Hepatocyte (in vitro differentiated cells): ENCODE measurements around the gene ASB6. TPM values are rescaled to one million over a fixed set of nuclear protein-coding genes. Genes with fewer than 3 reads are reported as not detected.
A peak's percentile ranks its signal among the peaks of the same experiment; 100 is the strongest.

Experiments used
- DNase-seq: peaks from one replicate; pipeline ENCODE4 v3.0.0-alpha.2; 2016; ENCODE audit warnings: low spot score
- H2AFZ ChIP-seq: fragments of 200-600 bp; sonication (generic); 2 replicates; pipeline ENCODE4 v1.6.0; 2016; ENCODE audit warnings: antibody characterized with exemption, mild to moderate bottlenecking
- H3K27ac ChIP-seq: fragments of 200-600 bp; sonication (generic); 2 replicates; pipeline ENCODE4 v1.5.1; 2016; ENCODE audit warnings: mild to moderate bottlenecking
- H3K27me3 ChIP-seq: fragments of 200-600 bp; sonication (generic); 2 replicates; pipeline ENCODE4 v1.6.1; 2016
- H3K36me3 ChIP-seq: fragments of 200-600 bp; sonication (generic); replicated peaks from 2 replicates; pipeline ENCODE4 v1.5.1; 2016; ENCODE audit warnings: low read depth; ENCODE audit not compliant: insufficient read depth
- H3K4me1 ChIP-seq: fragments of 200-600 bp; sonication (generic); 2 replicates; pipeline ENCODE4 v1.5.1; 2016; ENCODE audit warnings: mild to moderate bottlenecking, moderate library complexity; ENCODE audit not compliant: insufficient read depth
- H3K4me2 ChIP-seq: fragments of 200-600 bp; sonication (generic); 2 replicates; pipeline ENCODE4 v1.6.0; 2016
- H3K4me3 ChIP-seq: fragments of 200-600 bp; sonication (generic); 2 replicates; pipeline ENCODE4 v1.5.1; 2016; ENCODE audit warnings: mild to moderate bottlenecking
- H3K79me2 ChIP-seq: fragments of 200-600 bp; sonication (generic); 2 replicates; pipeline ENCODE4 v1.6.0; 2017; ENCODE audit warnings: mild to moderate bottlenecking
- H3K9me2 ChIP-seq: fragments of 200-600 bp; sonication (generic); replicated peaks from 2 replicates; pipeline ENCODE4 v1.6.0; 2017; ENCODE audit warnings: mild to moderate bottlenecking; ENCODE audit not compliant: insufficient read depth
- H3K9me3 ChIP-seq: fragments of 200-600 bp; sonication (generic); 2 replicates; pipeline ENCODE4 v1.5.1; 2016; ENCODE audit warnings: low read depth, mild to moderate bottlenecking
- H4K20me1 ChIP-seq: fragments of 200-600 bp; sonication (generic); 2 replicates; pipeline ENCODE4 v1.6.0; 2016; ENCODE audit warnings: mild to moderate bottlenecking; ENCODE audit not compliant: insufficient read depth, poor library complexity, severe bottlenecking
- EZH2 ChIP-seq: fragments of 200-600 bp; sonication (generic); IDR thresholded peaks from 2 replicates; pipeline ENCODE4 v1.6.1; 2016; ENCODE audit warnings: antibody characterized with exemption, mild to moderate bottlenecking, borderline replicate concordance
- EZH2phosphoT487 ChIP-seq: fragments of 200-600 bp; sonication (generic); IDR thresholded peaks from one replicate; pipeline ENCODE4 v1.6.1; 2018; ENCODE audit warnings: antibody characterized with exemption, mild to moderate bottlenecking, low read depth, moderate library complexity; ENCODE audit not compliant: unreplicated experiment, severe bottlenecking
- WGBS: methylation state at CpG from one replicate; pipeline ENCODE4 v1.1.6; 2016; ENCODE audit warnings: low lambda C conversion rate; ENCODE audit errors: missing lambda C conversion rate; 5-methylcytosine and 5-hydroxymethylcytosine counted together
- polyA plus RNA-seq: library from polyadenylated mRNA; unstranded; fragments of >200 nt; fragmentation: Nextera tagmentation; extraction: Ambion mirVana; gene quantifications from 2 replicates; pipeline ENCODE4 v1.2.1, GENCODE V29; 2016
- total RNA-seq: library from RNA; depleted of rRNA; stranded (reverse); fragments of >200 nt; gene quantifications from 2 replicates; pipeline ENCODE4 v1.2.3, GENCODE V29; 2014
- TF ChIP-seq, protein P1 (sequence below): fragments of 200-600 bp; sonication (generic); IDR thresholded peaks from 2 replicates; pipeline ENCODE4 v1.5.1; 2016; ENCODE audit warnings: antibody characterized with exemption, mild to moderate bottlenecking; ENCODE audit not compliant: poor library complexity

Gene ASB6
- total and polyA plus RNA-seq, 2 experiments from 2014 or later = 14.2 to 15.5 TPM

DNA sequence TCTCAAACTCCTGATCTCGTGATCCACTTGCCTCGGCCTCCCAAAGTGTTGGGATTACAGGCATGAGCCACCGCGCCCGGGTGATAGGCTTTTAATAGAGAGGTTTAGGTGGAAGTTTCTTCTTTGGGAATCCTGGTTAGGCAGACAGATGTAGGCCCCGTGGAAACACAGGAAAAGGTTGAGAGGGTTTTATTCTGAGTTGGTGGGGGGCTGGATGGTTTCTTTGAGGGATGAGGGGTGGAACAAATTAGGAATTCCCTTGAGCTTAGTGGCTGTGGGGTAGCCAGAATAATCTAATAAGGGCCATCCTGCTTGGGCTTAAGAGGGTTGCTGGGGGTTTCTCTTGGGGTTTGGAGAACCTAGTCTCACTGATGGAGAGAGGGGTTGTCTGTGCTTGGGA, 51.5 kb downstream of the ASB6 start:
- no peaks in the 10 kb centered on the region for H3K36me3 ChIP-seq
- no peak overlapping the region for H3K27ac ChIP-seq
- H3K4me2 ChIP-seq = no peak overlapping the region
- no peaks in the 10 kb centered on the region for H3K9me2 ChIP-seq
- WGBS = 88% methylated on average over 6 of the region's 6 CpGs
- H3K79me2 ChIP-seq = no peaks in the 10 kb centered on the region
- H3K4me3 ChIP-seq = no peak overlapping the region
- no peaks in the 10 kb centered on the region for H3K27me3 ChIP-seq
- H4K20me1 ChIP-seq = no peaks in the 10 kb centered on the region
- H2AFZ ChIP-seq = no peak overlapping the region
- peaks cover 10% of the 10 kb centered on the region for H3K4me1 ChIP-seq
- no peak for DNase-seq
- TF ChIP-seq, protein P1, sequence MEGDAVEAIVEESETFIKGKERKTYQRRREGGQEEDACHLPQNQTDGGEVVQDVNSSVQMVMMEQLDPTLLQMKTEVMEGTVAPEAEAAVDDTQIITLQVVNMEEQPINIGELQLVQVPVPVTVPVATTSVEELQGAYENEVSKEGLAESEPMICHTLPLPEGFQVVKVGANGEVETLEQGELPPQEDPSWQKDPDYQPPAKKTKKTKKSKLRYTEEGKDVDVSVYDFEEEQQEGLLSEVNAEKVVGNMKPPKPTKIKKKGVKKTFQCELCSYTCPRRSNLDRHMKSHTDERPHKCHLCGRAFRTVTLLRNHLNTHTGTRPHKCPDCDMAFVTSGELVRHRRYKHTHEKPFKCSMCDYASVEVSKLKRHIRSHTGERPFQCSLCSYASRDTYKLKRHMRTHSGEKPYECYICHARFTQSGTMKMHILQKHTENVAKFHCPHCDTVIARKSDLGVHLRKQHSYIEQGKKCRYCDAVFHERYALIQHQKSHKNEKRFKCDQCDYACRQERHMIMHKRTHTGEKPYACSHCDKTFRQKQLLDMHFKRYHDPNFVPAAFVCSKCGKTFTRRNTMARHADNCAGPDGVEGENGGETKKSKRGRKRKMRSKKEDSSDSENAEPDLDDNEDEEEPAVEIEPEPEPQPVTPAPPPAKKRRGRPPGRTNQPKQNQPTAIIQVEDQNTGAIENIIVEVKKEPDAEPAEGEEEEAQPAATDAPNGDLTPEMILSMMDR = no peak
- TF ChIP-seq EZH2phosphoT487 (no peak), EZH2 (no peak)
- no peaks in the 10 kb centered on the region for H3K9me3 ChIP-seq

DNA sequence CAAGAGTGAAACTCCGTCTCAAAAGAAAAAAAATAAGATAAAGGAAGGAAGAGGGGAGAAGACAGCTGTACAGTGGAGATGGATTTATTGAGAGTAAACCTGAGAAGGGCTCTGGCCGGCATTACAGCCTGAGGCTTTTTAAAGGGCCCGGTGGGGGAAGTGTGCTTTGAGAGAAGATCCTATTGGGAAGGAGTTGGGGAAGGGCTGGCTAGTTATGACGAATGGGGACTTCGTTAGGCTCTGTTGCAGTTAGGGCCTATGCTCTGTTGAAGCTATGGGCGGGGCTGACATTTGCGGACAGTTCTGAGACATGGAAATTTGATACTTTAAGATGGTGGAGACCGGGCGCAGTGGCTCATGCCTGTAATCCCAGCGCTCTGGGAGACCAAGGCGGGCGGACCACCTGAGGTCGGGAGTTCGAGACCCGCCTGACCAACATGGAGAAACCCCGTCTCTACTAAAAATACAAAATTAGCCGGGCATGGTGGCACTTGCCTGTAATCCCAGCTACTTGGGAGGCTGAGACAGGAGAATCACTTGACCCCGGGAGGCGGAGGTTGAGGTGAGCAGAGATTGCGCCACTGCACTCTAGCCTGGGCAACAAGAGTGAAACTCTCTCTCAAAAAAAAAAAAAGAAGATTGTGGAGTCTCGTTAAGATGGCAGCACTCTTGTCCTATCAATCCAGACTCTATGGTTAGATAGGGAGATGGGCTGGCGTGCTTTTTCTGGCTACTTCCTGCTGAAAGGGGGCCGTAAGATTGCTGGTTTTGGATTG, 54.3 kb downstream of the ASB6 start:
- no peak overlapping the region for H2AFZ ChIP-seq
- WGBS = 75% methylated on average over 23 of the region's 23 CpGs
- H3K4me2 ChIP-seq = no peak overlapping the region
- H3K36me3 ChIP-seq = no peaks in the 10 kb centered on the region
- H3K4me1 ChIP-seq = peaks cover 10% of the 10 kb centered on the region
- H3K79me2 ChIP-seq = no peaks in the 10 kb centered on the region
- no peaks in the 10 kb centered on the region for H3K9me2 ChIP-seq
- DNase-seq = no peak
- no peaks in the 10 kb centered on the region for H3K9me3 ChIP-seq
- peak overlapping the region; percentile 22 for H3K27ac ChIP-seq
- TF ChIP-seq, protein P1 = no peak
- TF ChIP-seq EZH2 = no peak
- no peak for TF ChIP-seq EZH2phosphoT487
- no peak overlapping the region for H3K4me3 ChIP-seq
- no peaks in the 10 kb centered on the region for H4K20me1 ChIP-seq
- H3K27me3 ChIP-seq = no peaks in the 10 kb centered on the region

DNA sequence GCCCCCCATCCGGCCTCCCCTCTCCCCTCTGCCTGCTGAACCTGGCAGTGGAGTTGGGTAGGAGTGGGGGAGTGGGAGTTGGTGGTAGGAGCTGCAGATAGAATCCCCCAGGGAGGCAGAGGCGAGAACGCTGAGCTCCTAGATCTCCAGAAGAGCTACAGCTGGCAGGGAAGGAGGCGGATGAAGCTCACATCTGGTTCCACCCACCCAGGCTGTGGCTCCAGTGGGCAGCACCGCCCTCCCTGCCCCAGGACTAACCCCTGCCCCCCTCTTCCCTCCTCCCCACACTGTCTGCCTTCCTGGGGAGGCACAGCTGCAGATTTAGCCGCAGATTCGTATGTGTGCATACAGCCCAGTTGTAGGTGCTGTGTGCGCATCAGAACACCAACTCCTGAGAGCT, 55.3 kb downstream of the ASB6 start:
- H3K4me1 ChIP-seq = peaks cover 10% of the 10 kb centered on the region
- H3K27ac ChIP-seq = peak overlapping the region; percentile 22
- H3K79me2 ChIP-seq = no peaks in the 10 kb centered on the region
- no peak for DNase-seq
- no peak overlapping the region for H2AFZ ChIP-seq
- no peak overlapping the region for H3K4me2 ChIP-seq
- no peaks in the 10 kb centered on the region for H3K36me3 ChIP-seq
- no peak for TF ChIP-seq EZH2
- TF ChIP-seq EZH2phosphoT487 = no peak
- TF ChIP-seq, protein P1 = no peak
- no peak overlapping the region for H3K4me3 ChIP-seq
- H4K20me1 ChIP-seq = no peaks in the 10 kb centered on the region
- 72% methylated on average over 5 of the region's 8 CpGs for WGBS
- no peaks in the 10 kb centered on the region for H3K9me3 ChIP-seq
- H3K9me2 ChIP-seq = no peaks in the 10 kb centered on the region
- no peaks in the 10 kb centered on the region for H3K27me3 ChIP-seq
